ENCODE results near the gene ZNF358. TPM values are rescaled to one million over a fixed set of nuclear protein-coding genes. Genes with fewer than 3 reads are reported as not detected.

Gene ZNF358
- polyA plus RNA-seq, 1 donor from 2014 or later = 1.3 TPM

GRCh38 chr19:7521551-7522071, 5.7 kb downstream of the ZNF358 start:
- Mint-ChIP-seq H3K4me3 (peak overlapping the region; percentile 67 to 90 (median 83)), H3K9me3 (no peaks in the 10 kb centered on the region), H3K4me1 (peaks cover 7 to 8% (median 8%) of the 10 kb centered on the region in 3 donors), H3K27ac (peak overlapping the region in 2 of 3 donors; percentile 76 to 94), H3K36me3 (peaks cover 2% of the 10 kb centered on the region), H3K27me3 (peaks cover 4% of the 10 kb centered on the region)

- peaks cover 2% of the 10 kb centered on the region for H3K36me3 Mint-ChIP-seq
- no peaks in the 10 kb centered on the region for H3K9me3 Mint-ChIP-seq
- peak within 1 kb of the TSS; percentile 78 to 90 (median 83) for H3K4me3 Mint-ChIP-seq
- H3K27ac Mint-ChIP-seq = peak within 1 kb of the TSS; percentile 59 to 94 (median 76)
- H3K27me3 Mint-ChIP-seq = no peaks in the 10 kb centered on the region
- peaks cover 6 to 8% (median 7%) of the 10 kb centered on the region in 3 donors for H3K4me1 Mint-ChIP-seq
Measured at GRCh38 chr19:7522072-7522922, 6.4 kb downstream of the ZNF358 start, which contains the start of gene MCOLN1. Gene MCOLN1, plus strand, starts transcription at chr19:7522624. Its CDS starts 127 bp downstream, at chr19:7522751.

GRCh38 chr19:7522923-7523667, 7.2 kb downstream of the ZNF358 start:
- H3K27me3 Mint-ChIP-seq = no peaks in the 10 kb centered on the region
- peak overlapping the region in 1 of 3 donors; percentile 76 for H3K27ac Mint-ChIP-seq
- peaks cover 2% of the 10 kb centered on the region for H3K36me3 Mint-ChIP-seq
- H3K4me1 Mint-ChIP-seq = peaks cover 4 to 8% (median 6%) of the 10 kb centered on the region in 3 donors
- H3K4me3 Mint-ChIP-seq = peak overlapping the region; percentile 69 to 83 (median 76)
- H3K9me3 Mint-ChIP-seq = no peaks in the 10 kb centered on the region

- peaks cover 2% of the 10 kb centered on the region for H3K36me3 Mint-ChIP-seq
- H3K9me3 Mint-ChIP-seq = no peaks in the 10 kb centered on the region
- no peaks in the 10 kb centered on the region for H3K27me3 Mint-ChIP-seq
- H3K4me3 Mint-ChIP-seq = peak overlapping the region in 1 of 4 donors; percentile 65
- peak overlapping the region in 1 of 3 donors; percentile 45 for H3K27ac Mint-ChIP-seq
- H3K4me1 Mint-ChIP-seq = peaks cover 4 to 8% (median 6%) of the 10 kb centered on the region in 3 donors
Measured at GRCh38 chr19:7524523-7524922, 8.6 kb downstream of the ZNF358 start.

GRCh38 chr19:7524992-7525739, 9.3 kb downstream of the ZNF358 start:
- Mint-ChIP-seq H3K9me3 (no peaks in the 10 kb centered on the region), H3K27me3 (no peaks in the 10 kb centered on the region), H3K27ac (no peak overlapping the region), H3K36me3 (peaks cover 2% of the 10 kb centered on the region), H3K4me3 (peak overlapping the region in 2 of 4 donors; percentile 39 to 65), H3K4me1 (peaks cover 4 to 8% (median 6%) of the 10 kb centered on the region in 3 donors)

GRCh38 chr19:7526059-7526929, 10.4 kb downstream of the ZNF358 start:
- H3K36me3 Mint-ChIP-seq = peaks cover 2% of the 10 kb centered on the region
- no peak overlapping the region for H3K27ac Mint-ChIP-seq
- H3K4me3 Mint-ChIP-seq = peak overlapping the region in 1 of 4 donors; percentile 20
- H3K27me3 Mint-ChIP-seq = no peaks in the 10 kb centered on the region
- peaks cover 4 to 8% (median 6%) of the 10 kb centered on the region in 3 donors for H3K4me1 Mint-ChIP-seq
- no peaks in the 10 kb centered on the region for H3K9me3 Mint-ChIP-seq

- Mint-ChIP-seq H3K4me1 (peaks cover 0 to 4% (median 2%) of the 10 kb centered on the region in 3 donors), H3K36me3 (peaks cover 2% of the 10 kb centered on the region), H3K9me3 (no peaks in the 10 kb centered on the region), H3K4me3 (no peak overlapping the region), H3K27me3 (no peaks in the 10 kb centered on the region), H3K27ac (no peak overlapping the region)
Measured at GRCh38 chr19:7527516-7528191, 11.8 kb downstream of the ZNF358 start.

GRCh38 chr19:7528192-7528519, 12.3 kb downstream of the ZNF358 start:
- Mint-ChIP-seq H3K4me3 (peak overlapping the region in 1 of 4 donors; percentile 43), H3K9me3 (no peaks in the 10 kb centered on the region)

GRCh38 chr19:7528522-7529245, 12.8 kb downstream of the ZNF358 start:
- Mint-ChIP-seq H3K4me1 (peaks cover under 1 to 4% (median 2%) of the 10 kb centered on the region in 3 donors), H3K27ac (no peak overlapping the region)

More at GRCh38 chr19:7528192-7528519, 12.3 kb downstream of the ZNF358 start:
- Mint-ChIP-seq H3K27ac (no peak overlapping the region), H3K27me3 (no peaks in the 10 kb centered on the region), H3K4me1 (peaks cover 0 to 4% (median 2%) of the 10 kb centered on the region in 3 donors), H3K36me3 (peaks cover 2% of the 10 kb centered on the region)

GRCh38 chr19:7529246-7529600, 13.3 kb downstream of the ZNF358 start:
- no peaks in the 10 kb centered on the region for H3K27me3 Mint-ChIP-seq
- H3K4me1 Mint-ChIP-seq = peaks cover 2 to 8% (median 2%) of the 10 kb centered on the region in 3 donors
- peaks cover 2% of the 10 kb centered on the region for H3K36me3 Mint-ChIP-seq
- H3K4me3 Mint-ChIP-seq = no peak overlapping the region
- H3K9me3 Mint-ChIP-seq = no peaks in the 10 kb centered on the region
- no peak overlapping the region for H3K27ac Mint-ChIP-seq

More at GRCh38 chr19:7528522-7529245, 12.8 kb downstream of the ZNF358 start:
- peak overlapping the region in 1 of 4 donors; percentile 43 for H3K4me3 Mint-ChIP-seq
- no peaks in the 10 kb centered on the region for H3K9me3 Mint-ChIP-seq
- H3K36me3 Mint-ChIP-seq = peaks cover 2% of the 10 kb centered on the region
- no peaks in the 10 kb centered on the region for H3K27me3 Mint-ChIP-seq

GRCh38 chr19:7529610-7530490, 13.9 kb downstream of the ZNF358 start:
- Mint-ChIP-seq H3K4me1 (peaks cover 2 to 13% (median 5%) of the 10 kb centered on the region in 3 donors), H3K9me3 (no peaks in the 10 kb centered on the region), H3K4me3 (peak overlapping the region in 1 of 4 donors; percentile 62), H3K36me3 (peaks cover 2% of the 10 kb centered on the region), H3K27ac (peak overlapping the region in 1 of 3 donors; percentile 67), H3K27me3 (no peaks in the 10 kb centered on the region)
